ENCODE results near the gene GHITM. TPM values are rescaled to one million over a fixed set of nuclear protein-coding genes. Genes with fewer than 3 reads are reported as not detected.
"Not testable (repeated sequence)": the region's sequence is repeated elsewhere in the genome, so short reads cannot be mapped to it uniquely, and the experiment has no call there.

Gene GHITM
- total RNA-seq, 1 experiment from 2014 or later, result 173 TPM

- no peak for DNase-seq (ENCODE audit: low read depth)
Observed at GRCh38 chr10:84176351-84176750, 37.0 kb downstream of the GHITM start.

DNA sequence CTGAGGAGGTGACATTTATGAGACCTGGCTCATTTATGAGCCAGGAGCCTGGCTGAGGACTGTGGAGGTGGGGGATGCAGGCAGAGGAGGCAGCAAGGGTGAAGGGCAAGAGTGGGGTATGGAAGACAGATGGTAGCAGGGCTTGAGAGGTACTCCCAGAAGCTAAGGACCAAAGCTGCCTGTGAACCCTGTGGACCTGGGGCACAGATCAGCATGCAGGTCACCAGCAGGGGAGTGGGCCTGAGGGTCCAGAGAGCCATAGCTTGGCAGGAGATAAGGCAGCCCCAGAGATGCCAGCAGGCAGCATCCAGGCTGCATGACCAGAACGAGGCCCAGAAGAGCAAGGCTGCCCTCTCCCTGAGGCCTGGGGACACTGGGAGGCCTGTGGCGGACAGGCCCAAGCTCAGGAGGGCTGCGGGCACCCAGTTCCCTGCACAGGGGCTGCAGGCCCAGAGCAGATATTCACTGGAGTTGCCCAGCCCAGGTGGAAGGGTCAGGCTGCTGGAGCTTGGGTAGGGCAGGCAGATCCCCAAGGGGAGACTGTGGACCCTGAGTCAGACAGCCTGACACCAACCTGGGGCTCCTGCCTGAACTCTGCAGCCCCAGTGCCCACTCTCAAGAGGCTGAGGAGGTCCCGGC is 37.6 kb downstream of the GHITM start:
- no peak for DNase-seq (ENCODE audit: low read depth)

GRCh38 chr10:84177541-84178141 is 38.3 kb downstream of the GHITM start:
- DNase-seq (ENCODE audit: low read depth), result no peak

DNA sequence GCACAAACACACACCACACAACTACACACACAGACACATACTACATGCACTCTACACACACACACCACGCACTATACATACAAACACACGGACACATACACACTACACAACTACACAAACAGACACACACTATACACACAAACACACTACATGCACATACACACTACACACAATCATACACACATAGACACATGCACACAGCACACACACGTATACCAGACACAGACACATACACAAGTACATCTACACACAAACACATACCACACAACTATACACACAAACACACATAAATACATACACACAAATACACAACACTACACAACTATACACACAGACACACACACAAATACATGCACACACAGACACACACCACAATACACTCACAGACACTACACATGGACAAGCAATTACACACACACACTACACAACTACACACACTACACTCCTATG is 38.9 kb downstream of the GHITM start:
- no peak for DNase-seq (ENCODE audit: low read depth)

DNA sequence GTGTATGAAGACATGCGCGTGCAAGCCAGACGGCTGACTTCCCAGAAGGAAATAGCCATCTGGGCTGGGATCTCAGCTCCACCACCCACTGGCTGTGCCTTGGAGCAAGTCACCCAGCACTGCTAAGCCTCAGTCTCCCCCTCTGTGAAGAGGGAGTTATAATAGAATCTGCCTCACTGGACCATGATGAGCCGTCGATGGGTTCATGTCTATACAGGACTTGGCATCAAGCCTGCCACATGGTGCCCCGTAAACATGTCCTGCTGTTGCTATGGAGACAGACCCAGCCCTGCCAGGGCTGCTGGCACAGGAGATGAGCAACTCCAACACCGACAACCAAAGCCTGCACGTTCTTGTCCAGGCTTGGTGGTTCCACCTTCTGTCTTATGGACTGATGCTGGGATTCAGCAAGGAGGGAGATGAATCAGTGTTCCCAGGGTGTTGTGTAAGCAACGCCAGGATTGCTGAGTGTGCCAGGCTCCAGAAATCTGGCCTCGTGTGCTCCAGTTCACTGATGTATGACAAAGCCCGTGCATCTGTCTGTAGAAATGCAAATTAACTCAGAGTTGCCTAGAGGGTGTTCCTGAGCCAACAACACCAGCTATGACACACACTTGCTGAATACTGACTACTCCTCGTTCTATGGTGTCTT is 39.9 kb downstream of the GHITM start:
- peak; percentile 76 for DNase-seq (ENCODE audit: low read depth)

- not testable (repeated sequence) for DNase-seq (ENCODE audit: low read depth)
Observed at GRCh38 chr10:84180386-84180785, 41.1 kb downstream of the GHITM start.

DNA sequence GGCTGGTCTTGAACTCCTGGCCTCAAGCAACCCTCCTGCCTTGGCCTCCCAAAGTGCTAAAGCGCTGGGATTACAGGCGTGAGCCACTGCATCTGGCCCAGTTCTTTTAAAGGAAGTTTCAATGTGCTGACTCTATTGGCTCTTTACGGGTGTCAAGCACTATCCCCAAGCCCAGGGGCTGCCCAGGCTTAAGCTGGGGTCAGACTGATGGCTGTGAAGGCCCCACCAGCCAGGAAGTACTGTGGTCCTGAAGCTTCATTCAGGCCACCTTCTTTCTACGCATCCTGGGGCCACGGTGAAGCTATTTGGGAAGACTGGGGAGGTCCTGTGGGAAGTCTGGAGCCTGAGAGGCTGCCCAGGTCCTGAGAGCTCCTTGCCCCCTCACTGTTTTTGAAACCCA is 42.3 kb downstream of the GHITM start:
- DNase-seq (ENCODE audit: low read depth), result no peak

DNA sequence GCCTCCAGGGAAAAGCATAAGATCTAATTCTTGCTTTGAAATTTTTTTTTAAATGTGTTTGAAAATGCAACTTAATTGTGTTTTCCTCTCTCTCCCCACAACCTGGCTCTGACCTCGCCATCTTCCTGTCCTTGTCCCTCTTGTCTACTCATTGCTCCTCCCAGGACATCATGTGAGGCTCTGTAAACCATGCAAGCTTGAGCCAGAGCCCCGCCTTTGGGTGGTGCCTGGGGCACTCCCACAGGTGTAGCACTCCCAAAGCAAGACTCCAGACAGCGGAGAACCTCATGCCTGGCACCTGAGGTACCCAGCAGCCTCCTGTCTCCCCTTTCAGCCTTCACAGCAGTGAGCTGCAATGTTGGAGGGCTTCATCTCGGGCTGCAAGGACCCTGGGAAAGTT is 45.2 kb downstream of the GHITM start:
- DNase-seq (ENCODE audit: low read depth), result no peak

- DNase-seq (ENCODE audit: low read depth), result no peak
Observed at GRCh38 chr10:84185526-84186175, 46.3 kb downstream of the GHITM start.

DNA sequence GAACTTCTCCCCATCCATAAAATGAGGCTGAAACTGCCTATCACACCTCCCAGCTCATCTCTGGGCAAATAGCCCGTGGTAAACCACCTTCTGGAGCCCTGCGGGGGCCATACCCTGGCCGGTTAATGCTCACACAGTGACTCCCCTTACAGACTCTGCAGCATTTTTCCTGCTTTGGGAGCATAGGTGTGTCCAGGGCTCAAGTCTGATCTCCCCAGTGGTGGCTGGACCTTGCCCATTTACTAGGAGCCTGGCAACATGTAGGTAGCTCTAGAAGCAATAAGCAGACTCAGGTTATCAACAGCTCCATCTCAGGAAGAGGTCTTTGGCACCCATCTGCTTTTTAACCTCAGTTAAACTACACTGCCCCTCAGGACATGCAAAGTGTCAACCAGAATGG is 49.5 kb downstream of the GHITM start:
- DNase-seq (ENCODE audit: low read depth), result no peak

DNA sequence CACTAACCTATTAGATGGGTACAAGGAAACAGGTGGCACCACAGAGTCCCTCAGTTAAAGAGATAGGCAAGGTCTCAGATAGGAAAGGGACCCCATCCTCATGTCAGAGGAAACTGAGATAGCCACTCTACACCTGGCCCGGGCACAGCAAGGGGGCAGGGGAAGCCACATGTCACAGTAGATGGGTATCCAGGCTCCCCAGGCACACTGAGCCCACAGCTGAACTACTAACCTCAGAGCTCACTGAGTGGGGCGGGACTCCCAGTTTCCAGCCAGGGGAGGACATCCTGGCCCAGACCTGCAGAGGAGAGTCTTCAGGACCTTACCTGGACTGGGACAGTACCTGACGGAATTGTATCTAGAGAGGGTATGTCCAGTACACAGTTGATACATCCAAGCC is 51.3 kb downstream of the GHITM start:
- no peak for DNase-seq (ENCODE audit: low read depth)

DNA sequence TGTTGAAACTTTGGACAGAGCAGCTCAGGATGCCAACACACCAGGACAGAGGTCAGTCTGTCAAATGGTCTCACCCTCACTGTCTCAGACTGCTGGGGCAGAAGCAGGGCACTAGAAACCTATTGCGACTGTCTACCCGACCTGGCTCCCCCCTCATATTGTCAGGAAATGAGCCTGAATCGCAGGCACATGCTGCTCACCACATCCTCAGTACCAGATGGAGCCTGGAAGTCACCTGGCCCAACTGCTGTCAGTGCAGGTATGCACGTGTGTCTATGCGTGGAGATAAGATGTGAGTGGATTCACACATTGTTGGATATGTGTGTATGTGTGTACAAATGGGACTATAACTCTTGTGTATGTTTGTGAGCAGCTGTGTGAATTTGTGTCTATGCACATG is 51.8 kb downstream of the GHITM start:
- DNase-seq (ENCODE audit: low read depth), result no peak

DNA sequence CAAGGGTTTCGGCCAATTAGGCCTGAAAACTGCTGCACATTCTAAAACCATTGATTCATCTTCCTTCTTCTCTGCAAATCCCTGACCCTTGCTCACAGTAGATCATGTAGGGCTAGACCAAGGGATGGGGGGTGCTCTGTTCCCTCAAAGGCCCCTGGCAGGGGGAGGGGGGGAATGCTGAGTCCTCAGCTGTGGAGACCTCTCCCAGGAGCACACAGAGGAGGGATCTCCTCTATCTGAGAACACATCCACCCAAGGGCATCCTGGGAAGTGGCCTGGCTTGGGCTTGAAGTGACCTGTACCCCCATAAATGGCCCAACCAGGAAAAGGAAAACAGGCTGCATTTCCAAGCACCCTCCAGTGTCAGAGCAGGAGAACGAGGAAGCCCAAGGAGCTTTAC is 54.0 kb downstream of the GHITM start:
- no peak for DNase-seq (ENCODE audit: low read depth)

DNA sequence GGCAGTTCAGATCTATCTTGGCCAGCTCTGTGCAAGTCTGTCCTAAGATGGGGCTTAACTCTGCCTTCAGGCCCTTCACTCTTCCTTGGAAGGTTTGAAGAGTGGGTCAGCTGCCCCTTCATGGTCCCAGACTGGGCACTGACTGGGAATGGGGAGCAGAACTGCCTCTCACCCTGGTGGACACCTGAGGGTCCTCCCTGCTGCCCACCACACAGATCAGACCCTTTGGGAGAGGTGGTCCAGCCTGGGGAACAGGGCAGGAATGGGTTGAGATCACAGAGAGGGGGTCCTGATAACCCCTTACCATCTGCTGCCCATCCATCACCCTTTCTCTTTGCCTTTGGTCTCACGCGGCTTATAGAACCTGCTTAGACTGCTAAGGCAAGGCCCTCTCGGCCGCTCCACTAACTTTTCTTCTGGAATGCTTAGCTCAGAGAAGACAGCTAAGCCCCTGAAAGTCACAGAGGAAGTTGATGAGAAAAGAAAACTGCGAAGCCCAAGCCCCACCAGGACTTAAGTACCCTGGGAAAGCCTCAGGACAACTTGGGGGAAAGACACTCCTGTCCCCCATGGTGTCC is 54.6 kb downstream of the GHITM start:
- no peak for DNase-seq (ENCODE audit: low read depth)

GRCh38 chr10:84194424-84195043 is 55.2 kb downstream of the GHITM start, which contains the start of gene CDHR1:
Gene CDHR1, plus strand, starts transcription at chr10:84194537. Its CDS starts 224 bp downstream, at chr10:84194761.
- DNase-seq (ENCODE audit: low read depth), result no peak

- DNase-seq (ENCODE audit: low read depth), result no peak
Observed at GRCh38 chr10:84195044-84195830, 55.9 kb downstream of the GHITM start.

- no peak for DNase-seq (ENCODE audit: low read depth)
Observed at GRCh38 chr10:84196083-84196482, 56.8 kb downstream of the GHITM start.

DNA sequence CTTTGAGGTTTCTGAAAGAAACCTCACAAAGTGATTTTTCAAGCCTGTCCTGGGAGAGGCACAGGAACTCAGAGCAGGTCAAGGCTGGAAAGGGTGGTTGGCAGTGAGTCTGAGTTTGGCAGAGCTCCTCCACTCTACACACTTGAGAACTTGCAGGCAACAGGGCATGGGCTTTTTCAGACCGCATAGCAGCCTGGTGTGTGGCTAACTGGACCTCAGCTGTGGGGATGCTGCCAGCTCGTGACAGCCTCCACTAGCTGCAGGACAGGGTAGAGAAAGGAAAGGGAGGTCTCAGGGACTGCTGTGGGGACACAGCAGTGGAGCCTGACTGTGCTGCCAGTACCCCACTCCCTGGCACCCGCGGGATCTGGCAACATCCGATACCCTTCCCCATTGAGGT is 57.6 kb downstream of the GHITM start:
- no peak for DNase-seq (ENCODE audit: low read depth)

- no peak for DNase-seq (ENCODE audit: low read depth)
Observed at GRCh38 chr10:84197643-84198042, 58.3 kb downstream of the GHITM start.

DNA sequence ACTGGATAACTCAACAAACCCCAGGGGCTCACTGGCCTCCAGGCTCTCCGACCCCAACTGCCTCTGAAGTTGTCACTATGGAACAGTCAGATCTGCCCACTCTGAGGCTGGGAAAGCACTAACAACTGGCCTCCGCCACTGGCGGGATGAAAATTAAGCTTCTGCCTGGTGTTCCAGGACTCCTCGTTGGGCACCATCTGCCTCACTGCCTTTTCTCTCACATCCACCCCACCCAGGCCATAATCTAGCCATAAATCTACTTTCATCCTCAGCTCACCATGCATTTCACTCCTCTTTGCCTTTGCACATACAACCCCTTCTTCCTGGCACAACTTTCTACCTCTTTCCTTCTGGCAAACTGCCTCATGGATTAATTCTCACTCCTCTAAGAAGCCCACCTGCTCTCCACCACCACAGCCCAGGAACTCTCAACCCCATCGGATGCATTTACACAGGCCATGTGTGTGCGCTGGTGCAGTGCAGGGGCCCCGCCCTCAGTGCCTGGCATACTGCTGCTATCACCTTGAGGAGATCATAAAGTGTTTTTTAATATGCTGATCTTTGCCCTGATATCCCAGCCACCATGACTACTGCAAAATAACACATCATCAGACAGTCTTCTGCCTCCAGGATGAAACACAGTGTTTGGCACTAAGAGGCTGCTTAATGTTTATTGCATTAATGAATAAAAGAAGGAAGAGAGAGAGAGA is 59.1 kb downstream of the GHITM start:
- no peak for DNase-seq (ENCODE audit: low read depth)
